Stomach (tissue), 9 donors: ENCODE data around the gene AGER. TPM values are rescaled to one million over a fixed set of nuclear protein-coding genes. Genes with fewer than 3 reads are reported as not detected.
"Not testable (repeated sequence)": the region's sequence is repeated elsewhere in the genome, so short reads cannot be mapped to it uniquely, and the experiment has no call there.

Source experiments
- DNase-seq, 2 donors: peaks; one replicate each; pipeline versions ENCODE4 v3.0.0 to v3.0.0-alpha.2; 2013 to 2019
- H3K27ac ChIP-seq, 5 donors: fragments of 200-600 bp in 4 of 5; sonication (generic) in 4 of 5; one replicate each; pipeline ENCODE4 v1.5.1; 2013 to 2019; ENCODE audit warnings: mild to moderate bottlenecking in 1 of 5, moderate library complexity in 1 of 5
- H3K27me3 ChIP-seq, 3 donors: fragments of 200-600 bp; sonication (generic); one replicate each; pipeline ENCODE4 v1.5.1; 2017 to 2019; ENCODE audit warnings: mixed run types in 1 of 3
- H3K36me3 ChIP-seq, 4 donors: fragments of 200-600 bp; sonication (generic); 1 replicate in 3 of 4; 2 replicates in 1 of 4; pipeline ENCODE4 v1.5.1; 2016 to 2019
- H3K4me1 ChIP-seq, 4 donors: fragments of 200-600 bp; sonication (generic); one replicate each; pipeline ENCODE4 v1.5.1; 2016 to 2019
- H3K4me3 ChIP-seq, 4 donors: fragments of 200-600 bp; sonication (generic) in 3 of 4; one replicate each; pipeline ENCODE4 v1.5.1; 2016 to 2019; ENCODE audit warnings: mild to moderate bottlenecking in 1 of 4
- H3K9me3 ChIP-seq, 4 donors: fragments of 200-600 bp; sonication (generic); one replicate each; pipeline ENCODE4 v1.5.1; 2016 to 2019
- CTCF ChIP-seq, 7 experiments: fragments of 450-650 bp in 4 of 7; fragments of 200-600 bp in 3 of 7; sonication (generic) in 3 of 7; IDR thresholded peaks; one replicate each; pipeline ENCODE4 v1.5.1; 2016 to 2019; ENCODE audit warnings: antibody characterized with exemption in 7 of 7, control low read depth in 2 of 7, mild to moderate bottlenecking in 1 of 7
- EP300 ChIP-seq: sonication (generic); formaldehyde crosslinking; IDR thresholded peaks from one replicate; pipeline ENCODE4 v1.6.1; 2017; ENCODE audit warnings: antibody characterized with exemption
- POLR2A ChIP-seq, 4 donors: fragments of 450-650 bp; IDR thresholded peaks; one replicate each; pipeline ENCODE4 v1.6.1; 2016; ENCODE audit warnings: antibody characterized with exemption in 4 of 4, control low read depth in 2 of 4, mild to moderate bottlenecking in 1 of 4, moderate library complexity in 1 of 4
- POLR2AphosphoS5 ChIP-seq, 3 donors: sonication (generic); formaldehyde crosslinking; IDR thresholded peaks; one replicate each; pipeline ENCODE4 v1.6.1; 2016; ENCODE audit warnings: antibody characterized with exemption in 3 of 3
- WGBS, 5 donors: extraction: QIAGEN DNeasy Blood & Tissue Kit in 3 of 5; methylation state at CpG; one replicate each; pipeline versions ENCODE4 v1.1.5 to v1.1.7; 2013 to 2018; 5-methylcytosine and 5-hydroxymethylcytosine counted together
- intact Hi-C: fragments of 100-400 bp; cut with DNase I; formaldehyde crosslinking; loops from one replicate; pipeline ENCODE4 v1.15.1; 2023; ENCODE audit warnings: low total_unique reads
- polyA plus RNA-seq, 3 donors: library from polyadenylated mRNA; stranded (reverse); fragments of 200-250 nt; gene quantifications; one replicate each; pipeline ENCODE4 v1.2.3, GENCODE V29; 2013
- total RNA-seq, 5 donors: library from RNA; depleted of rRNA; stranded (reverse); fragments of >200 nt; gene quantifications; one replicate each; pipeline versions ENCODE4 v1.1.0 to v1.2.3, GENCODE V29; 2014 to 2016
- donor health status: healthy with polysubstance abuse.
- donor health status: Bipolar disorder and iron deficiency.
- donor health status: healthy.

AGER gene
- total and polyA plus RNA-seq, 8 donors: 0.87 to 35.6 (median 14.9) TPM

- Histone ChIP-seq H3K4me1 (no peaks in the 10 kb centered on the region), H3K27ac (no peak overlapping the region), H3K27me3 (no peaks in the 10 kb centered on the region), H3K36me3 (no peaks in the 10 kb centered on the region), H3K9me3 (no peaks in the 10 kb centered on the region), H3K4me3 (no peak overlapping the region)
- intact Hi-C loops: no loop called here
- DNase-seq: no peak
- 83 to 91% (median 88%) methylated on average over 6 of the region's 6 CpGs for WGBS, 5 donors
- TF ChIP-seq CTCF (IDR thresholded peaks at IDR 0.05): no peak
- TF ChIP-seq POLR2AphosphoS5 (IDR thresholded peaks at IDR 0.05): no peak
- no peak for TF ChIP-seq EP300
- no peak for TF ChIP-seq POLR2A (IDR thresholded peaks at IDR 0.05)
Measured at GRCh38 chr6:32213649-32214048, 29.6 kb upstream of the AGER start.

- WGBS, 5 donors: 76 to 90% (median 83%) methylated on average over 11 to 12 of the region's 12 CpGs
- H3K27ac ChIP-seq: no peak overlapping the region
- no peaks in the 10 kb centered on the region for H3K9me3 ChIP-seq
- no peaks in the 10 kb centered on the region for H3K36me3 ChIP-seq
- H3K27me3 ChIP-seq: no peaks in the 10 kb centered on the region
- no peak for TF ChIP-seq EP300
- intact Hi-C loops: no loop called here
- H3K4me1 ChIP-seq: no peaks in the 10 kb centered on the region
- no peak overlapping the region for H3K4me3 ChIP-seq
- DNase-seq: no peak
Measured at GRCh38 chr6:32212076-32212760, 28.2 kb upstream of the AGER start.

- DNase-seq, H3K27ac ChIP-seq, intact Hi-C loops, H3K36me3 ChIP-seq, H3K4me1 ChIP-seq, H3K9me3 ChIP-seq, H3K4me3 ChIP-seq, H3K27me3 ChIP-seq: not testable (repeated sequence)
- 80 to 88% (median 85%) methylated on average over 4 of the region's 4 CpGs for WGBS, 5 donors
Measured at GRCh38 chr6:32211432-32211831, 27.4 kb upstream of the AGER start.

- no peak overlapping the region for H3K4me3 ChIP-seq
- intact Hi-C loops: no loop called here
- no peaks in the 10 kb centered on the region for H3K36me3 ChIP-seq
- no peaks in the 10 kb centered on the region for H3K4me1 ChIP-seq
- H3K9me3 ChIP-seq: no peaks in the 10 kb centered on the region
- no peaks in the 10 kb centered on the region for H3K27me3 ChIP-seq
- no peak for DNase-seq
- TF ChIP-seq POLR2A (IDR thresholded peaks at IDR 0.05) (no peak), CTCF (IDR thresholded peaks at IDR 0.05) (no peak), POLR2AphosphoS5 (IDR thresholded peaks at IDR 0.05) (no peak)
- H3K27ac ChIP-seq: no peak overlapping the region
- 72 to 87% (median 79%) methylated on average over 5 of the region's 5 CpGs for WGBS, 5 donors
Measured at GRCh38 chr6:32210191-32210601, 26.1 kb upstream of the AGER start.

- intact Hi-C loops: no loop called here
- Histone ChIP-seq H3K9me3 (no peaks in the 10 kb centered on the region), H3K36me3 (no peaks in the 10 kb centered on the region), H3K27me3 (peaks cover 0 to 4% (median 0%) of the 10 kb centered on the region in 3 donors), H3K4me1 (no peaks in the 10 kb centered on the region), H3K4me3 (no peak overlapping the region), H3K27ac (no peak overlapping the region)
- no peak for DNase-seq
- 57 to 82% (median 76%) methylated on average over 1 of the region's 1 CpG for WGBS, 5 donors
- TF ChIP-seq EP300: no peak
- TF ChIP-seq POLR2A (IDR thresholded peaks at IDR 0.05): no peak
- no peak for TF ChIP-seq CTCF (IDR thresholded peaks at IDR 0.05)
- TF ChIP-seq POLR2AphosphoS5 (IDR thresholded peaks at IDR 0.05): no peak
Measured at GRCh38 chr6:32208996-32209395, 24.9 kb upstream of the AGER start.
